Measurements from ENCODE around the gene PKHD1.

Gene PKHD1

GRCh38 chr6:51817832-51818231 is 269.6 kb downstream of the PKHD1 start:
- DNase-seq (ENCODE audit: insufficient read length, low spot score) (no peak), FAIRE-seq (no peak)

GRCh38 chr6:51814418-51814817 is 273.0 kb downstream of the PKHD1 start:
- no peak for DNase-seq (ENCODE audit: insufficient read length, low spot score)
- FAIRE-seq = no peak

GRCh38 chr6:51813904-51814303 is 273.5 kb downstream of the PKHD1 start:
- DNase-seq (ENCODE audit: insufficient read length, low spot score) = no peak
- no peak for FAIRE-seq

- DNase-seq (ENCODE audit: insufficient read length, low spot score) = no peak
- FAIRE-seq = no peak
Observed at GRCh38 chr6:51812231-51812630, 275.2 kb downstream of the PKHD1 start.

- no peak for DNase-seq (ENCODE audit: insufficient read length, low spot score)
Observed at GRCh38 chr6:51805517-51805916, 281.9 kb downstream of the PKHD1 start.

GRCh38 chr6:51800603-51801002 is 286.8 kb downstream of the PKHD1 start:
- DNase-seq (ENCODE audit: insufficient read length, low spot score) (no peak), FAIRE-seq (no peak)

More at GRCh38 chr6:51805517-51805916, 281.9 kb downstream of the PKHD1 start:
- no peak for FAIRE-seq

- DNase-seq (ENCODE audit: insufficient read length, low spot score) (no peak), FAIRE-seq (no peak)
Observed at GRCh38 chr6:51793393-51793792, 294.0 kb downstream of the PKHD1 start.

- no peak for FAIRE-seq
- DNase-seq (ENCODE audit: insufficient read length, low spot score) = no peak
Observed at GRCh38 chr6:51792273-51793030, 295.0 kb downstream of the PKHD1 start.

- no peak for DNase-seq (ENCODE audit: insufficient read length, low spot score)
- no peak for FAIRE-seq
Observed at GRCh38 chr6:51790946-51791345, 296.5 kb downstream of the PKHD1 start.

GRCh38 chr6:51788121-51788520 is 299.3 kb downstream of the PKHD1 start:
- no peak for FAIRE-seq
- DNase-seq (ENCODE audit: insufficient read length, low spot score) = no peak

GRCh38 chr6:51778666-51779065 is 308.7 kb downstream of the PKHD1 start:
- no peak for FAIRE-seq
- no peak for DNase-seq (ENCODE audit: insufficient read length, low spot score)

GRCh38 chr6:51777618-51778017 is 309.8 kb downstream of the PKHD1 start:
- no peak for FAIRE-seq

GRCh38 chr6:51775942-51776860 is 311.2 kb downstream of the PKHD1 start:
- DNase-seq (ENCODE audit: insufficient read length, low spot score) (no peak), FAIRE-seq (no peak)

More at GRCh38 chr6:51777618-51778017, 309.8 kb downstream of the PKHD1 start:
- no peak for DNase-seq (ENCODE audit: insufficient read length, low spot score)

- no peak for FAIRE-seq
Observed at GRCh38 chr6:51768087-51768486, 319.3 kb downstream of the PKHD1 start.

GRCh38 chr6:51765230-51765629 is 322.2 kb downstream of the PKHD1 start:
- FAIRE-seq (no peak), DNase-seq (ENCODE audit: insufficient read length, low spot score) (no peak)

More at GRCh38 chr6:51768087-51768486, 319.3 kb downstream of the PKHD1 start:
- DNase-seq (ENCODE audit: insufficient read length, low spot score) = no peak

GRCh38 chr6:51753635-51754034 is 333.8 kb downstream of the PKHD1 start:
- no peak for DNase-seq (ENCODE audit: insufficient read length, low spot score)

GRCh38 chr6:51743999-51744398 is 343.4 kb downstream of the PKHD1 start:
- DNase-seq (ENCODE audit: insufficient read length, low spot score) (no peak), FAIRE-seq (no peak)

More at GRCh38 chr6:51753635-51754034, 333.8 kb downstream of the PKHD1 start:
- FAIRE-seq = no peak

GRCh38 chr6:51740658-51741057 is 346.8 kb downstream of the PKHD1 start:
- DNase-seq (ENCODE audit: insufficient read length, low spot score) (no peak), FAIRE-seq (no peak)

- FAIRE-seq (no peak), DNase-seq (ENCODE audit: insufficient read length, low spot score) (no peak)
Observed at GRCh38 chr6:51738614-51739013, 348.8 kb downstream of the PKHD1 start.

- no peak for FAIRE-seq
- DNase-seq (ENCODE audit: insufficient read length, low spot score) = no peak
Observed at GRCh38 chr6:51737580-51738360, 349.6 kb downstream of the PKHD1 start.

GRCh38 chr6:51725155-51725554 is 362.3 kb downstream of the PKHD1 start:
- DNase-seq (ENCODE audit: insufficient read length, low spot score) (no peak), FAIRE-seq (no peak)
